Activated CD8-positive, alpha-beta memory T cell treated with anti-CD3 and anti-CD28 coated beads, Interleukin-2, amount 50 U/mL, for 24 hours (primary cell): ENCODE data around the gene COPZ2.
"Not testable (repeated sequence)": the region's sequence is repeated elsewhere in the genome, so short reads cannot be mapped to it uniquely, and the experiment has no call there.

Source experiments
- DNase-seq: peaks from one replicate; pipeline ENCODE4 v3.0.0-alpha.2; 2020; ENCODE audit errors: extremely low read depth

COPZ2 gene

DNA sequence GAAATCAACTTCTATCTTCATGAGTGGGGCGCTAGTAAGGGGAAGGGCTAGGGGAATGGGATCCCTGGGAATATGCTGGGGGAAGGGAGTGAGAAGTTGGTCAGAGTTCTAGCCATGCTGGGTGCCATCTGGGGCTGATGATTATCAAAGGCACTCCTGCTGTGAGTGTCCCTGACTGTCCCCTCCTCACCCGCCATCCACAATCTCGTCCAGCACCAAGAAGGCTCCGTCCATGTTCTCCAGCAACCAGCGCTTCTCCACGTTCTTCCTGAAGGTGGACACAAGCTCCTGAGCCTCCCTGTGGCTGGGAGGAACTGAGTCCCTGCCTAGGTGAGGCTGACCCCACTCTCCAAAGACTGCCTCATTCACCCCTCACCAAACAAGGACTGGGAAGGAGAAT lies 5.6 kb downstream of the COPZ2 start:
- no peak for DNase-seq

- no peak for DNase-seq
Measured at GRCh38 chr17:48030531-48030930, 7.1 kb downstream of the COPZ2 start.

DNA sequence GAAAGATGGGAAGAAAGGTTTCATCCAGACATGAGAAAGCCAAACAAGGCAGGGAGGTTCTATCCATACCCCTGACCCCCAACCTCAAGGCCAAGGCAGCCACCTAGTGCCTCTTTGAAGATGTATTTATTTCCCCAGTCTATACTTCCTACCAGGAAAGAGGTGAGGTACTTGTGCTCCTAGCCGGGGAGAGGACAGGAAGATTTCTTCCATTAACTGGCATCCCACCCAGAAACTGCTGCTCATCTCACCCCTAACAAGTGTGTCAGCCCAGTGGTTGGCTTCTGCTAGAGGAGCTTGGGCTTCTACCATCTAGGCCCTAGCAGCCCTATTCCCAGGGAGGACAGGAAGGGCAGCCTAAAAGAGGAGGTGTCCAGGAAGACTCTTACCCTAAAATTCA lies 8.9 kb downstream of the COPZ2 start:
- DNase-seq, result no peak

- DNase-seq, result no peak
Measured at GRCh38 chr17:48027322-48027981, 10.1 kb downstream of the COPZ2 start.

- DNase-seq, result peak; percentile 30
Measured at GRCh38 chr17:48026502-48027321, 10.9 kb downstream of the COPZ2 start.

DNA sequence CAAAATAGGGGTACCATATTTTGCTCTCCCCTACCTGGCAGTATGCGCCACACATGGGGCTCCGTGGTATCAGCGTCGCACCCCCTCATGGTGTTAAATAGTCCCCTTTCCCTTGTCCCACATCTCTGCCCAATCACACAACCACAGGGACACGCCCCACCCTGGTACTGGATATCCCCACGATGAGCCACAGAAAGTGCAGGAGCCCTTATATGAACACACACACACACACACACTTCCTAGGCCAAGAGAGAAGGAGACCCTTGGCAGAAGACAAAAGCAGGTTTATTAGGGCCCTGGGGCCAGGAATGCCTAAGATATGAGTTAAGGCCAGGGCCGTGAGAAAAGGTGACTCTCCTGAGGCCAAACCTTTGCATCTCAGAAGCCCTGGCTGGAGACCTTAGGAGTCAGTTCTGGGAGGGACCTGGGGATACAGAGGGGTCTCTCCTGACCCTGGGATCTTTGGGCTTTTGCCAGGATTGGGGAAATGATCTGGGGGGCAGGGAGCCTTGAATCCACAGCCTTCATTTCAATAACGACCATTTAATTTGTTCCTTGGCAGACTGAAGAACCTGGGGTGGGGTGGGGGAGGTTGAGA lies 11.6 kb downstream of the COPZ2 start:
- no peak for DNase-seq

GRCh38 chr17:48025040-48025903 lies 12.3 kb downstream of the COPZ2 start:
- peak; percentile 94 for DNase-seq

DNA sequence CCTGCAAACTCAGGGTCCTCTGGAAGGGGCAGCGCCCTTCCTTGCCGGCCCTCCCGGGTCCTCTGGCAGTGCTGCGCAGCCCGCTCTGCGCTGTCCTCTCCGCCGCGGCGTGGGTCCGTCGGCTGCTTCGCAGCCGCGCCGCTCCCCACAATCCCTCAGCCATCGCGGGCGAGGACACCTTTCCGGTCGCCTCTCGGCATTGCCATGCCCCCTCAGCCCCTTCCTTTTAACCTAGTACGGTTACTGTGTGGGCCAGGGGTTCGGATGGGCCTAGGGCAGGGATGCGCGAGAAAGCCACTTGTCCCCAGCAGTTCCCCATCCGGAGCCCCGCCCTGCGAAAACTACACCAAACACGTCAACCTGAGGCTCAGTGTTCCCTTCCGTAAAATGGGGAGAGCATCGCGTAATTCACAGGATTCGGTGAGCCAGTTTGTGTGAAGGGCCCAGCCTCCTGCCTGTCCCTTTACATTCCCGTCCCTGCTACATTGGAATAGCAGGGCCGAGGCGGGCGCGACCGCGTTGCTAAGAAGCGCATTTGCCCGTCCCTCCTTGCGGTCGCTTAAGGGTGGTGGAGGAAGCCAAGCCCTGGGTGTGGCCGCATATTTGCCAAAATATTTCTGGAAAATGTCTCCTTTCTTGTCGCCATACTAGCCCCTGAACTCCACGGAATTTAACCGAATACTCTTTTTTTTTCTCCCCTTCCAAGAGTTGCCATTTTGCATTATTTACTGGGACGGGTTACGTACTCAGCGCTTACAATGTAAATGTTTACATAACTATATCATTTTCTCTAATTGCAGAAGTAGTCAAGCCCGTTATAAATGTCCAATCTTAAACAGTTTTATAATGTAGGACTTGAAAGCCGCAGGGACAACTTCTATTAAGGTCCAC lies 13.2 kb downstream of the COPZ2 start:
- DNase-seq, result no peak

GRCh38 chr17:48023400-48024148 lies 14.0 kb downstream of the COPZ2 start:
- no peak for DNase-seq

- no peak for DNase-seq
Measured at GRCh38 chr17:48022901-48023300, 14.7 kb downstream of the COPZ2 start.

GRCh38 chr17:48021934-48022333 lies 15.7 kb downstream of the COPZ2 start:
- no peak for DNase-seq

GRCh38 chr17:48017817-48018158 lies 19.8 kb downstream of the COPZ2 start:
- not testable (repeated sequence) for DNase-seq

- DNase-seq, result no peak
Measured at GRCh38 chr17:48016112-48016511, 21.5 kb downstream of the COPZ2 start.

- DNase-seq, result no peak
Measured at GRCh38 chr17:48014595-48015111, 22.9 kb downstream of the COPZ2 start.

- DNase-seq, result no peak
Measured at GRCh38 chr17:48013876-48014594, 23.6 kb downstream of the COPZ2 start.

DNA sequence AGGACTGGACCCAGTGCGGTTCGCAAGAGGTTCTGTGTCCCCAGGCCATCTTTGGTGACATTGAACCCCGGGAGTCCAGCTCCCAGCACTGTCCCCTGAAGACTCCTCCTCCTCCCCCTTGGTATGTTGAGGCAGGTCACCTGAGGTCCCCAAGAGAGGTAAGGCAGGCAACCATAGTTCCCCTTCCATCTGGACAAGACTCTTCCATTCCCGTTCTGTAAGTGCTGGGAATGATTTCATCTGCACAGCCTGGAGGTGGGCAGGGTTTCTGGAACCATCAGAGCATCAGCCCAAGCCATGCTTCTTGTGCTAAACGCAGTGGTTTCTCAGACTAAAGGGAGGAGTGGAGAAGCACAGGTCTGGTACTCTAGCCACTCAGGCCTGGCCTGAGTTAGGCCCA lies 24.9 kb downstream of the COPZ2 start:
- no peak for DNase-seq

DNA sequence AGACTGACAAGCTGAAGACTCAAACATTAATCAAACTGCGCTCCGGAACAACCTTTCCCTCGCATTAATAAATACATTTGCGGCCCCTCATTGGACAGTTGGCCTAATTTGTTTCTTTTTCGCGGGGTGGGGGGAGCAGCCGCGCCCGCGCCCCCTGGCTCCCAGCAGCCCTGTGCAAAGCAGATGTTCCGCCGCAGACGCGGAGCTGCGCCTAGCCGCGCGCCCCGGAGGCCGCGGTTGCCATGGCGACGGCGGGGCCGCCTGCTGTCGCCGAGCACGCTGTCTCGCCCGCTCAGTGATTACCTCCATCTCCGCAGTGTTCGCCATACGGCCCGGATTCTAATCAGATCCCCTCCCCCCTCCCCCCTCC lies 25.5 kb downstream of the COPZ2 start:
- DNase-seq, result no peak

DNA sequence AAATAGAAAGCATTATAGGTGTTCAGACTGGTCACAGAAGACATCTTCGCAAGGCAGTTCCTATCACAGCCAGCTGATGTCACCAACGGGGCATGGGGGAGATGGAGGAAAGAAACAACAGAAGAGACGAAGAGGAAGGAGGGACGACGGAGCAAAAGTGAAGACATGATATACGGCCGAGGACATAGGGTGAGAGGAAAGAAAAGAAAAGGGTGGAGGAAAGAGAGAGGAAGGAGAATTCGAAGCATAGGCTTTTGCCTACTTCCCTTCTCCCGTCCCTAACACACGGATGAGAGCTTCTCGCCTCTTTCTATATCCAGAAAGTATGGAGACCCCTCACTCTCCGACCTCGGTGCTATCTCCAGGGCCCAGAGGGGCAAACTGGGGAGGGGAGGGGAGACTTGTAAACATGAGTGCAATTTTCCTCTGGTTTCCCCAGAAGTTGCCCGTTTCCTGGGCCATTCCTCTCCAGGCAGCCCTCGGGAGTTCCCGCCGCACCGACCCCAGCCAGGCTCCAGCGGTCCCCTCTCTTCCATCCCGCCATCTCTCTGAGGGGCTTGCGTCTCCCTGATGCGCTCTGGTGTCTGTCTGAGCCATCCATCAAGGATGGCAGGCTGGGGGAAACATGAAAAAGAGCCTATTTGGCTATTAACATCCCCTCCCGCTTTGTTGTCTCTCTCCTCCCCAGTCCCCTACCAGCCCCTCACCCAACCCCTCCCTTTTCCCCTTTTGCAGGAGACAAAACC lies 26.0 kb downstream of the COPZ2 start:
- no peak for DNase-seq

GRCh38 chr17:48010193-48010592 lies 27.4 kb downstream of the COPZ2 start:
- DNase-seq, result no peak
